ENCODE results near the gene TFF2. TPM values are rescaled to one million over a fixed set of nuclear protein-coding genes. Genes with fewer than 3 reads are reported as not detected.

The TFF2 gene
- total RNA-seq, 1 donor from 2014 or later = not detected

DNA sequence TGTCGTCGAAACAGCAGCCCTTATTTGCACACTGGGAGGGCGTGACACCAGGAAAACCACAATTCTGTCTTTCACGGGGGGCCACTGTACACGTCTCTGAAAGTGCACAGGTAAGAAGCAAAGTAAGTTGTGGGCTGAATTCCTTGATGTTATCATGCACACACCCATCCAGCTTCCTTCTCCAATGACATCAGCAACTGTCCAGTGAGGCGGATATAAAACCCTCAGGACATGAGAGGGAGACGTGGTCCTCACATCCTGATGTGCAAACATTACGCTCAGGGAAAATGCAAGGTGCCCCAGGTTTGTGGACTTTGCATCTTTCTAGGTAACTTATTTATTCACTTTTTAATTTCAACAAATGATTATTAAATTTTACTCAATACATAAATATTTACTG lies 12.5 kb upstream of the TFF2 start:
- no peaks in the 10 kb centered on the region for H3K36me3 ChIP-seq
- no peak overlapping the region for H3K27ac ChIP-seq
- H3K9me3 ChIP-seq = no peaks in the 10 kb centered on the region
- no peak for DNase-seq (ENCODE audit: extremely low spot score in 2 of 2)
- intact Hi-C loops (cut with DNase I) = no loop called here
- H3K4me1 ChIP-seq = no peaks in the 10 kb centered on the region
- no peak overlapping the region for H3K4me3 ChIP-seq
- H3K27me3 ChIP-seq = no peaks in the 10 kb centered on the region
- TF ChIP-seq POLR2AphosphoS5 (IDR thresholded peaks at IDR 0.05; ENCODE audit: insufficient read depth in 1 of 2, low read depth in 1 of 2) = no peak
- TF ChIP-seq, protein P1, sequence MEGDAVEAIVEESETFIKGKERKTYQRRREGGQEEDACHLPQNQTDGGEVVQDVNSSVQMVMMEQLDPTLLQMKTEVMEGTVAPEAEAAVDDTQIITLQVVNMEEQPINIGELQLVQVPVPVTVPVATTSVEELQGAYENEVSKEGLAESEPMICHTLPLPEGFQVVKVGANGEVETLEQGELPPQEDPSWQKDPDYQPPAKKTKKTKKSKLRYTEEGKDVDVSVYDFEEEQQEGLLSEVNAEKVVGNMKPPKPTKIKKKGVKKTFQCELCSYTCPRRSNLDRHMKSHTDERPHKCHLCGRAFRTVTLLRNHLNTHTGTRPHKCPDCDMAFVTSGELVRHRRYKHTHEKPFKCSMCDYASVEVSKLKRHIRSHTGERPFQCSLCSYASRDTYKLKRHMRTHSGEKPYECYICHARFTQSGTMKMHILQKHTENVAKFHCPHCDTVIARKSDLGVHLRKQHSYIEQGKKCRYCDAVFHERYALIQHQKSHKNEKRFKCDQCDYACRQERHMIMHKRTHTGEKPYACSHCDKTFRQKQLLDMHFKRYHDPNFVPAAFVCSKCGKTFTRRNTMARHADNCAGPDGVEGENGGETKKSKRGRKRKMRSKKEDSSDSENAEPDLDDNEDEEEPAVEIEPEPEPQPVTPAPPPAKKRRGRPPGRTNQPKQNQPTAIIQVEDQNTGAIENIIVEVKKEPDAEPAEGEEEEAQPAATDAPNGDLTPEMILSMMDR (IDR thresholded peaks at IDR 0.05) = no peak
- no peak for TF ChIP-seq POLR2A (IDR thresholded peaks at IDR 0.05)

DNA sequence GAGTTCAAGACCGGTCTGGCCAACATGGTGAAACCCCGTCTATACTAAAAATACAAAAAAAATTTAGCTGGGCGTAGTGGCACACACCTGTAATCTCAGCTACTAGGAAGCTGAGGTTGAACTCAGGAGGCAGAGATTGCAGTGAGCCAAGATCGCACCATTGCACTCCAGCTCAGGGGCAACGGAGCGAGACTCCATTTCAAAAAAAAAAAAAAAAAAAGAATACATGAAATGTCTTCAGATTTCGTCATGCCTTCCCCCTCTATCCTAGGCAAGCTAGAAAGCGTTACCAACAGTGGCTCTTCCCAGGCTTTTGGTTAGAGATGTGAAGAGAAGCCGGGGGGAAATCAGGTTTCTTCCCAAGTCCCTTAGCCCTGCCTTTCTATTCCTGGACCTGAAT lies 11.9 kb upstream of the TFF2 start:
- Histone ChIP-seq H3K27ac (no peak overlapping the region), H3K36me3 (no peaks in the 10 kb centered on the region), H3K27me3 (no peaks in the 10 kb centered on the region), H3K4me3 (no peak overlapping the region), H3K4me1 (no peaks in the 10 kb centered on the region), H3K9me3 (no peaks in the 10 kb centered on the region)
- intact Hi-C loops (cut with DNase I) = no loop called here
- DNase-seq (ENCODE audit: extremely low spot score in 2 of 2) = no peak
- TF ChIP-seq POLR2A (IDR thresholded peaks at IDR 0.05) = no peak
- TF ChIP-seq POLR2AphosphoS5 (IDR thresholded peaks at IDR 0.05; ENCODE audit: insufficient read depth in 1 of 2, low read depth in 1 of 2) = no peak
- TF ChIP-seq, protein P1 (IDR thresholded peaks at IDR 0.05) = no peak

DNA sequence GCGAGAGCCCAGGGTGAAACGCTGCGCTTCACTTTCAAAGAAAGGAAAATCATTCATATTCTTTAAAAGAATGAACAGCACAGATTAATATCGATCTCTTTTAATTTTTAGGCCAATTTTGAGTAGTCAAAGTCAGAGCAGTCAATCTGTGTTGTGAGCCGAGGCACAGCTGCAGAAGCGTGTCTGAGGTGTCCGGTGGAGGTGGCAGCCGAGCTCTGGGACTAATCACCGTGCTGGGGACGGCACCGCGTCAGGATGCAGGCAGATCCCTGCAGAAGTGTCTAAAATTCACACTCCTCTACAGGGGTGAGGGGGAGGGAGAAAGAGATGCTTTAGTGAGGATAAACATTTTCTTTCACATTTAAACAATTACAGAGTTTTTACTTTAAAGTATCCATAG lies 11.4 kb upstream of the TFF2 start:
- H3K4me1 ChIP-seq = no peaks in the 10 kb centered on the region
- DNase-seq (ENCODE audit: extremely low spot score in 2 of 2) = no peak
- no peaks in the 10 kb centered on the region for H3K27me3 ChIP-seq
- TF ChIP-seq POLR2AphosphoS5 (IDR thresholded peaks at IDR 0.05; ENCODE audit: insufficient read depth in 1 of 2, low read depth in 1 of 2) (no peak), POLR2A (IDR thresholded peaks at IDR 0.05) (no peak)
- TF ChIP-seq, protein P1 (IDR thresholded peaks at IDR 0.05) = no peak
- H3K27ac ChIP-seq = no peak overlapping the region
- no peaks in the 10 kb centered on the region for H3K9me3 ChIP-seq
- intact Hi-C loops (cut with DNase I) = no loop called here
- H3K4me3 ChIP-seq = no peak overlapping the region
- no peaks in the 10 kb centered on the region for H3K36me3 ChIP-seq

DNA sequence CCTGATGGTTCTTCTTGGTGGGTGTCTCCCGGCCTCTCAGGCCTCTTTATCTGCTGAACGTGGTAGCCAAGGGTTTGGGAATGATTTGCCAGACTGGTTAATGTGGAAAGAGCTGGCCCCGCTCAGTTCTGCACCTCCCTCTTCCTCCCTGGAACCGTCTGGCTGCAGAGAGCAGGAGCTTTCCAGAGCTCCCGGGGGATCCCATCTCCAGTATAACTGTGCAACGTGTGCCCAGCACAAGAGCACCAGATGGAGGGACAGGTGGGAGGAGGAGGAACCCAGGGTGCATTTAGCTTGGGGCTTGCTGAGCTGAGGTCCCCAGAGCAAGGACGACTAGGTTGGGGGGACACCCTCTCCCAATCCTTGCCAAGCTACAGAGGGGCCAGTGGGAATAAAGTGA lies 10.5 kb upstream of the TFF2 start:
- Histone ChIP-seq H3K9me3 (no peaks in the 10 kb centered on the region), H3K27ac (no peak overlapping the region), H3K27me3 (no peaks in the 10 kb centered on the region), H3K36me3 (no peaks in the 10 kb centered on the region), H3K4me1 (no peaks in the 10 kb centered on the region), H3K4me3 (no peak overlapping the region)
- intact Hi-C loops (cut with DNase I) = no loop called here
- TF ChIP-seq, protein P1 (IDR thresholded peaks at IDR 0.05) = no peak
- no peak for TF ChIP-seq POLR2AphosphoS5 (IDR thresholded peaks at IDR 0.05; ENCODE audit: insufficient read depth in 1 of 2, low read depth in 1 of 2)
- no peak for TF ChIP-seq POLR2A (IDR thresholded peaks at IDR 0.05)
- no peak for DNase-seq (ENCODE audit: extremely low spot score in 2 of 2)

DNA sequence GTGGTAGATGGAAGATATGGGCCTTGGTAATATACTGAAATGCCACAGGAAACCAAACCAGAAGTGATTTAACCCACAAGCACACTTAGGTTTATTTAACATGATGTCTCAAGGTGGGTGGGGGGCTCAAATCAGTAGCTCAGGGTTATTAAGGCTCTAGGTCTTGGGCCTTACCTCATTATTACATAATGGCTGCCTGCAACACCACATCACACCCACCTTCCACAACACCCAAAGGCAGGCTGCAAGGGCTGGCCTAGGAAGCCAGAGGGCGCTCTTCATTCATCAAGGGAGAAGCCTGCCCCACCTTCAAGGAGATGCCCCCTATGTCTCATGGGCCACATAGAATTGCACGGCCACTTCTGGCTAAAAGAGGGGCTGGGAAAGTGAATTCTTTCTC lies 9.5 kb upstream of the TFF2 start:
- TF ChIP-seq POLR2A (IDR thresholded peaks at IDR 0.05) (no peak), POLR2AphosphoS5 (IDR thresholded peaks at IDR 0.05; ENCODE audit: insufficient read depth in 1 of 2, low read depth in 1 of 2) (no peak)
- TF ChIP-seq, protein P1 (IDR thresholded peaks at IDR 0.05) = no peak
- intact Hi-C loops (cut with DNase I) = no loop called here
- Histone ChIP-seq H3K9me3 (no peaks in the 10 kb centered on the region), H3K4me1 (no peaks in the 10 kb centered on the region), H3K27ac (no peak overlapping the region), H3K27me3 (no peaks in the 10 kb centered on the region), H3K4me3 (no peak overlapping the region), H3K36me3 (no peaks in the 10 kb centered on the region)
- no peak for DNase-seq (ENCODE audit: extremely low spot score in 2 of 2)

Measured in vagina (tissue), 2 donors.